ENCODE data around the gene ARHGAP30. TPM values are rescaled to one million over a fixed set of nuclear protein-coding genes. Genes with fewer than 3 reads are reported as not detected.

Gene ARHGAP30
- total and polyA plus RNA-seq, 9 donors, result 1.6 to 9.3 (median 2.8) TPM

DNA sequence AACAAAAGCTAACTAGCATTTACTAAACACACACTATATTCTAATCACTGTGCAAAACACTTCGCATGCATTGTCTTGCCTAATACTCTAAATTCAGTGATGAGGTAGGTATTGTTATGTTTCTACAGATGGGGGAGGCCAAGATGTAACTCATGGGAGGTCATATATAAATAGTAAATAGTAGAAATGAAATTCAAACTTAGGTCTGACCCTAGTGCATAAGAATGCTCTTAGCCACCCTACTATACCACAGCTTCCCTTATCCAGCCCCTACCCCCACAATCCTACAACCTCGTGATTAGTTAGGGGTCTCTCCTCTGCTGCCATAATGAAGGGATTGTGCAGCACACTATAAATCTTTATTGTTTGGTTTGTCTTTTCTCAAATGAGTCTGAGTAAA lies 44.9 kb upstream of the ARHGAP30 start:
- TF ChIP-seq, protein P1, sequence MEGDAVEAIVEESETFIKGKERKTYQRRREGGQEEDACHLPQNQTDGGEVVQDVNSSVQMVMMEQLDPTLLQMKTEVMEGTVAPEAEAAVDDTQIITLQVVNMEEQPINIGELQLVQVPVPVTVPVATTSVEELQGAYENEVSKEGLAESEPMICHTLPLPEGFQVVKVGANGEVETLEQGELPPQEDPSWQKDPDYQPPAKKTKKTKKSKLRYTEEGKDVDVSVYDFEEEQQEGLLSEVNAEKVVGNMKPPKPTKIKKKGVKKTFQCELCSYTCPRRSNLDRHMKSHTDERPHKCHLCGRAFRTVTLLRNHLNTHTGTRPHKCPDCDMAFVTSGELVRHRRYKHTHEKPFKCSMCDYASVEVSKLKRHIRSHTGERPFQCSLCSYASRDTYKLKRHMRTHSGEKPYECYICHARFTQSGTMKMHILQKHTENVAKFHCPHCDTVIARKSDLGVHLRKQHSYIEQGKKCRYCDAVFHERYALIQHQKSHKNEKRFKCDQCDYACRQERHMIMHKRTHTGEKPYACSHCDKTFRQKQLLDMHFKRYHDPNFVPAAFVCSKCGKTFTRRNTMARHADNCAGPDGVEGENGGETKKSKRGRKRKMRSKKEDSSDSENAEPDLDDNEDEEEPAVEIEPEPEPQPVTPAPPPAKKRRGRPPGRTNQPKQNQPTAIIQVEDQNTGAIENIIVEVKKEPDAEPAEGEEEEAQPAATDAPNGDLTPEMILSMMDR (IDR thresholded peaks at IDR 0.05), result no peak
- TF ChIP-seq POLR2A (IDR thresholded peaks at IDR 0.05) (no peak), EP300 (IDR thresholded peaks at IDR 0.05) (no peak)
- Histone ChIP-seq H3K27me3 (no peaks in the 10 kb centered on the region), H3K4me3 (no peak overlapping the region), H3K4me1 (ENCODE audit: insufficient read depth) (peaks cover 19% of the 10 kb centered on the region), H3K27ac (no peak overlapping the region), H3K36me3 (no peaks in the 10 kb centered on the region), H3K9me3 (no peaks in the 10 kb centered on the region)
- no peak for DNase-seq
- intact Hi-C loops (cut with DNase I), result no loop called here
- WGBS, 3 donors, result 74 to 86% (median 86%) methylated on average over 2 of the region's 2 CpGs

DNA sequence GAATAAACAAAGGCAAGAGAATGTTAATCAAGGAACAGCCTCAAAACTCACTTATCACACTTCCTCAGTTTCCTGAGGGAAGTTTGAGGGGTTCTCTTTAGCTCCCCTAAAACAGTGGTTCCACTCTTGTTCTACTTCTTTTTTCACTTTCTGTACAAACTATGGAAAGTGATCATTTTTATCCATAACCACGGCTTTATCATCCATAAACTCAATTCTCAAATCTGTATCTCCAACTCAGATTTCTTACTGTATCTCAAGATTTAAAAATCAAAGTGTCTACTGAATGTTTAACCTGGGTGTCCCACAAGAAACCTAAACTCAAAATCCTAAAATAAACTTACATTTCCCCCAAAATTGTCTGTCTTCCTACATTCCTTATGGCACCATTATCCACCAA lies 44.2 kb upstream of the ARHGAP30 start:
- H3K4me1 ChIP-seq (ENCODE audit: insufficient read depth), result peaks cover 13% of the 10 kb centered on the region
- no peaks in the 10 kb centered on the region for H3K36me3 ChIP-seq
- WGBS, 3 donors, result 83 to 89% (median 84%) methylated on average over 1 of the region's 1 CpG
- intact Hi-C loops (cut with DNase I), result no loop called here
- H3K27ac ChIP-seq, result no peak overlapping the region
- no peaks in the 10 kb centered on the region for H3K27me3 ChIP-seq
- no peaks in the 10 kb centered on the region for H3K9me3 ChIP-seq
- no peak for DNase-seq
- no peak overlapping the region for H3K4me3 ChIP-seq
- TF ChIP-seq, protein P1 (IDR thresholded peaks at IDR 0.05), result no peak
- TF ChIP-seq POLR2A (IDR thresholded peaks at IDR 0.05) (no peak), EP300 (IDR thresholded peaks at IDR 0.05) (no peak)

DNA sequence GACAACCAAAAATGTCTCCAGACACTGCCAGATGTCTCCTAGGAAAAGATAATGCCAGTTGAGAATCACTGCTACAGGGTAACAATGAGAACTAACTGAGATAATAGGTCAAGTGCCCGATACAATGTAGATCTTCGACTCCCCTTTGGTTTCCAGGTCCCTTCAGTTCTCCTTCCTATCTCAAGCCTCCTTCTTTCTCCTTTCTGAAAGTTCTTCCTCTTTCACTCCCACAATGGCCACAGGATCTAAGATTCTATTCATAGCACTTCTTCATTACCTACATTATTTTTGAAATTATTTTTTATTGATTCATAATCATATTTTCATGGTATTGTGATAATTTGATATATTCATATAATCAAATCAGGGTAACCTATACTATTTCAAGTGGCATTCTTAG lies 41.8 kb upstream of the ARHGAP30 start:
- Histone ChIP-seq H3K9me3 (no peaks in the 10 kb centered on the region), H3K36me3 (no peaks in the 10 kb centered on the region), H3K27ac (no peak overlapping the region), H3K27me3 (no peaks in the 10 kb centered on the region), H3K4me3 (no peak overlapping the region), H3K4me1 (ENCODE audit: insufficient read depth) (peaks cover 9% of the 10 kb centered on the region)
- TF ChIP-seq POLR2A (IDR thresholded peaks at IDR 0.05) (no peak), EP300 (IDR thresholded peaks at IDR 0.05) (no peak)
- TF ChIP-seq, protein P1 (IDR thresholded peaks at IDR 0.05), result no peak
- no peak for DNase-seq
- 91 to 94% (median 91%) methylated on average over 2 of the region's 2 CpGs for WGBS, 3 donors
- intact Hi-C loops (cut with DNase I), result no loop called here

DNA sequence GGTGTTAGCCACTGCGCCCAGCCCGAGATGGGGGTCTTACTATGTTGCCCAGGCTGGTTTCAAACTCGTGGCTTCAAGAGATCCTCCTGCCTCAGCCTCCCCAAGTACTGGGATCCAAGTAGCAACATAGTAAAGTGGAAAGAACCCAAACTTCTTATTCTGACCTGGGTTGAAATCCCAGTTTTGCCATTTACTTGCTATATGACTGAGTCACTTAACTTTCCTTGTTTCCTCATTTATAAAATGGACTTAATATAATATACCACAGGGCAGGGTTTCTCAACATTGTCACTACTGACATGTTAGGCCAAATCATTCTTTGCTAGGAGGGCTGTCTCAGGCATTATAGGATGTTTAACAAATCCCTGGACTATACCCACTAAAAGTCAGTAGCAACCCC lies 41.4 kb upstream of the ARHGAP30 start:
- Histone ChIP-seq H3K9me3 (no peaks in the 10 kb centered on the region), H3K4me3 (no peak overlapping the region), H3K36me3 (no peaks in the 10 kb centered on the region), H3K27me3 (no peaks in the 10 kb centered on the region), H3K4me1 (ENCODE audit: insufficient read depth) (peaks cover 5% of the 10 kb centered on the region), H3K27ac (no peak overlapping the region)
- TF ChIP-seq, protein P1 (IDR thresholded peaks at IDR 0.05), result no peak
- no peak for TF ChIP-seq POLR2A (IDR thresholded peaks at IDR 0.05)
- TF ChIP-seq EP300 (IDR thresholded peaks at IDR 0.05), result no peak
- 92 to 94% (median 93%) methylated on average over 3 of the region's 3 CpGs for WGBS, 3 donors
- no peak for DNase-seq
- intact Hi-C loops (cut with DNase I), result no loop called here

All from ovary (tissue), 9 donors.